Peyer's patch (tissue), 4 donors: ENCODE data around the gene DOCK7.

ENCODE experiments used
- POLR2A ChIP-seq, 2 donors: fragments of 450-650 bp; IDR thresholded peaks; one replicate each; pipeline ENCODE4 v1.5.1; 2017; ENCODE audit warnings: antibody characterized with exemption in 2 of 2, mild to moderate bottlenecking in 2 of 2, moderate library complexity in 2 of 2
- TF ChIP-seq, protein P1 (sequence below), 6 experiments: fragments of 450-650 bp in 4 of 6; fragments of 200-600 bp in 2 of 6; sonication (generic) in 1 of 6; IDR thresholded peaks; one replicate each; pipeline ENCODE4 v1.5.1; 2017 to 2019; ENCODE audit warnings: antibody characterized with exemption in 6 of 6, mild to moderate bottlenecking in 3 of 6, moderate library complexity in 1 of 6

DNA sequence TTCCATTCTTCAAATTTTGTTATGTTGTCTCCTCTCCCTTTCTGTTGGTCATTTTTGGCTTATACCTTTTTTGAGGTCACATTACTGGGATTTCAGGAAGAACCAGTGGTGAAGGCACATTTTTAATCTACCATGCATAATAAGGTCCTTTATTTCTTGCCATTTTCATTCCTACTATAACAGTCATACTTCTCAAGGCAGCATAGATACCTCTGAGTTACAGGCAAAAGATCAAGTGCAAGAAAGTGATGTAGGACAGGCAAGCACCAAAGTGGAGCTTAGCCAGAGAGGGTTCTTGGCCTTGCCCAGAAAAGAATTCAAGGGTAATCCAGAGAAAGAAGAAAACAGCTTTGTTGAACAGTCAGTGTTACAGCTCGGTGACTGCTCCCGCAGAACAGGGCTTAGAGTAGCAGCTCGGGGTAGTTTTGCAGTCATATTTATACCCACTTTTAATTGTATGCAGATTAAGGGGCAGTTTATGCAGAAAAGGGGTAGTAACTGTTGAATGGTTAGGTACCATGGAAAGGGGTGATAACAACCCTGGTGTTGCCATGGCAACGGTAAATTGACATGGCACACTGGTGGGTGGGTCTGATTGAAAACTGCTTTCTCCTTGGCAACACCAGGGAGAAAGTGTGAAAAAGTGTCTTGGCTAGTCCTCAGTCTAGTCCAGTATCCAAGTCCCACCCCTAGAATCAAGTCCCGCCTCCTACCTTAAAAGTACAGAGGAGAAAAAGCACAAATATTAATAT is 39.6 kb upstream of the DOCK7 start:
- TF ChIP-seq, protein P1, sequence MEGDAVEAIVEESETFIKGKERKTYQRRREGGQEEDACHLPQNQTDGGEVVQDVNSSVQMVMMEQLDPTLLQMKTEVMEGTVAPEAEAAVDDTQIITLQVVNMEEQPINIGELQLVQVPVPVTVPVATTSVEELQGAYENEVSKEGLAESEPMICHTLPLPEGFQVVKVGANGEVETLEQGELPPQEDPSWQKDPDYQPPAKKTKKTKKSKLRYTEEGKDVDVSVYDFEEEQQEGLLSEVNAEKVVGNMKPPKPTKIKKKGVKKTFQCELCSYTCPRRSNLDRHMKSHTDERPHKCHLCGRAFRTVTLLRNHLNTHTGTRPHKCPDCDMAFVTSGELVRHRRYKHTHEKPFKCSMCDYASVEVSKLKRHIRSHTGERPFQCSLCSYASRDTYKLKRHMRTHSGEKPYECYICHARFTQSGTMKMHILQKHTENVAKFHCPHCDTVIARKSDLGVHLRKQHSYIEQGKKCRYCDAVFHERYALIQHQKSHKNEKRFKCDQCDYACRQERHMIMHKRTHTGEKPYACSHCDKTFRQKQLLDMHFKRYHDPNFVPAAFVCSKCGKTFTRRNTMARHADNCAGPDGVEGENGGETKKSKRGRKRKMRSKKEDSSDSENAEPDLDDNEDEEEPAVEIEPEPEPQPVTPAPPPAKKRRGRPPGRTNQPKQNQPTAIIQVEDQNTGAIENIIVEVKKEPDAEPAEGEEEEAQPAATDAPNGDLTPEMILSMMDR (IDR thresholded peaks at IDR 0.05) = no peak
- no peak for TF ChIP-seq POLR2A (IDR thresholded peaks at IDR 0.05)
